ENCODE data around the gene MIOX.

GRCh38 chr22:50521710-50522109 lies 35.1 kb downstream of the MIOX start:
- TF ChIP-seq EZH2phosphoT487 (IDR thresholded peaks at IDR 0.05; ENCODE audit: borderline replicate concordance), result no peak
- no peak for TF ChIP-seq CTCF (conservative IDR thresholded peaks at IDR 0.05; ENCODE audit: low read length)

Measured in Loucy (cell line).